22Rv1 (cell line): ENCODE measurements around the gene DAP.

Experiments used
- H3K27ac ChIP-seq: fragments of 450-650 bp; 2 replicates; pipeline ENCODE4 v1.5.1; 2017
- ZFX ChIP-seq: fragments of 450-650 bp; IDR thresholded peaks from 2 replicates; pipeline ENCODE4 v1.6.1; 2017; ENCODE audit warnings: antibody characterized with exemption, borderline replicate concordance
- TF ChIP-seq, protein P1 (sequence below): fragments of 450-650 bp; IDR thresholded peaks from 2 replicates; pipeline ENCODE4 v1.5.1; 2017; ENCODE audit warnings: mild to moderate bottlenecking

Gene DAP

GRCh38 chr5:10636363-10637142 is 124.5 kb downstream of the DAP start:
- no peak overlapping the region for H3K27ac ChIP-seq
- TF ChIP-seq ZFX, result no peak

DNA sequence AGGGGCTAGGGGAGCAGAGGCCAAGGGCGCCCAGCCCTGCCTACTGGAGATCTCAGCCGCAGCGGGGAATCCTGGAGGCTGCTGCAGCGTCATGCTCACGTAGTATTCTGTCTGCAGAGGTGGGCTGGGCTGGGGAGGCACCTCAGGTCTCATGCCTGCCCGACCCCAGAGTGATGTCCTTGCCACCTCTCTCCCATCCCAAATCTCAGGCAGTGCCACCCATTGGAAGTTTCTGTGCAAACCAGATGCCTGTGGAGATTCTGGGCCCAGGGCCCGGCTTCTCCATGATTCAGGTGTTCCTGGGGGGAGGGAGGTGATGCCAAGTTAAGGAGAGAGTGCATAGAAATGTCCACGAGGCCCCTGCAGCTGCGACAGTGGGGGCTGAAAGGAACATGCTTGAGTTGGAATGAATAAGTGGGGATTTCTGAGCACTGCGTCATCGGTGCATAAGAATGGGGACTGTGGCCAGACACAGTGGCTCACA is 125.1 kb downstream of the DAP start:
- H3K27ac ChIP-seq, result no peak overlapping the region
- TF ChIP-seq, protein P1, sequence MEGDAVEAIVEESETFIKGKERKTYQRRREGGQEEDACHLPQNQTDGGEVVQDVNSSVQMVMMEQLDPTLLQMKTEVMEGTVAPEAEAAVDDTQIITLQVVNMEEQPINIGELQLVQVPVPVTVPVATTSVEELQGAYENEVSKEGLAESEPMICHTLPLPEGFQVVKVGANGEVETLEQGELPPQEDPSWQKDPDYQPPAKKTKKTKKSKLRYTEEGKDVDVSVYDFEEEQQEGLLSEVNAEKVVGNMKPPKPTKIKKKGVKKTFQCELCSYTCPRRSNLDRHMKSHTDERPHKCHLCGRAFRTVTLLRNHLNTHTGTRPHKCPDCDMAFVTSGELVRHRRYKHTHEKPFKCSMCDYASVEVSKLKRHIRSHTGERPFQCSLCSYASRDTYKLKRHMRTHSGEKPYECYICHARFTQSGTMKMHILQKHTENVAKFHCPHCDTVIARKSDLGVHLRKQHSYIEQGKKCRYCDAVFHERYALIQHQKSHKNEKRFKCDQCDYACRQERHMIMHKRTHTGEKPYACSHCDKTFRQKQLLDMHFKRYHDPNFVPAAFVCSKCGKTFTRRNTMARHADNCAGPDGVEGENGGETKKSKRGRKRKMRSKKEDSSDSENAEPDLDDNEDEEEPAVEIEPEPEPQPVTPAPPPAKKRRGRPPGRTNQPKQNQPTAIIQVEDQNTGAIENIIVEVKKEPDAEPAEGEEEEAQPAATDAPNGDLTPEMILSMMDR, result no peak
- no peak for TF ChIP-seq ZFX

- H3K27ac ChIP-seq, result no peak overlapping the region
- TF ChIP-seq, protein P1, result no peak
- TF ChIP-seq ZFX, result no peak
These were observed 125.7 kb downstream of the DAP start for GRCh38 chr5:10635257-10635866.

GRCh38 chr5:10634562-10634961 is 126.5 kb downstream of the DAP start:
- TF ChIP-seq, protein P1, result no peak
- TF ChIP-seq ZFX, result no peak
- H3K27ac ChIP-seq, result no peak overlapping the region

- no peak overlapping the region for H3K27ac ChIP-seq
These were observed 127.0 kb downstream of the DAP start for GRCh38 chr5:10634050-10634449.

GRCh38 chr5:10633271-10634049 is 127.6 kb downstream of the DAP start:
- H3K27ac ChIP-seq, result no peak overlapping the region
- TF ChIP-seq, protein P1, result no peak
- TF ChIP-seq ZFX, result no peak

More at GRCh38 chr5:10634050-10634449, 127.0 kb downstream of the DAP start:
- TF ChIP-seq, protein P1, result no peak
- no peak for TF ChIP-seq ZFX

DNA sequence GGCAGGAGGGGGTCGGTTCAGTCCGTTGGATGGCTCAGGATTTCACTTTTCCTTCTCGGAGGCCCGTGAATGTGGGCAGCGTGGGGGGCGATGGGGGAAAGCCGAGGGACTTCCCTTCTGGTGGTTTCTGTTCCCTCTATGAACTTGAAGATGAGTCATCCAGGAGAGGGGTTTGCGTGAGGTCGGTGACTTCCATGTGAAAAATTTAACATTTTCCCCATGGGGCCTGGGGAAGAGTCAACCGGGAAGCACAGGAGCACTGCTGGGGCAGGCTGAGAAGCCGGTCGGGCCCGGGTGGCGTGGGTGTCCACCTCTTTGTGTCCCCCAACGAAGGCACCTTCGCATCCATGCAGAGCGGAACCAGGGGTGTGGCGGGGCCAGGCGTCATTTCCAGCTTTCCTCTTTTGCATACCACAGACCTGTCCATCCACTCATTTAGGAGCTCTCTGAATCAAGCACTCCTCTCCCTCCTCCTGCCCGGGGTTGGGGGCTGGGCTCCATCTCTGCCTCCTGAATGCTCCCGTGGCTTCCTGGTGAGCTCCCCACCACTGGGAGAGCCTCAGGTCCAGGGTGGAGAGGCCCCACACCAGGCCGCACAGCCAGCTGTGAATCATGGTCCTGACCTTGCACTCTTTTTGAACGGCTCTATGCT is 128.8 kb downstream of the DAP start:
- no peak overlapping the region for H3K27ac ChIP-seq
- no peak for TF ChIP-seq ZFX
- TF ChIP-seq, protein P1, result no peak
